ENCODE measurements around the gene PIK3AP1. TPM values are rescaled to one million over a fixed set of nuclear protein-coding genes. Genes with fewer than 3 reads are reported as not detected.
"Not testable (repeated sequence)": the region's sequence is repeated elsewhere in the genome, so short reads cannot be mapped to it uniquely, and the experiment has no call there.

PIK3AP1 gene
- polyA plus RNA-seq, 10 donors = 1.7 to 3.4 (median 2.7) TPM

DNA sequence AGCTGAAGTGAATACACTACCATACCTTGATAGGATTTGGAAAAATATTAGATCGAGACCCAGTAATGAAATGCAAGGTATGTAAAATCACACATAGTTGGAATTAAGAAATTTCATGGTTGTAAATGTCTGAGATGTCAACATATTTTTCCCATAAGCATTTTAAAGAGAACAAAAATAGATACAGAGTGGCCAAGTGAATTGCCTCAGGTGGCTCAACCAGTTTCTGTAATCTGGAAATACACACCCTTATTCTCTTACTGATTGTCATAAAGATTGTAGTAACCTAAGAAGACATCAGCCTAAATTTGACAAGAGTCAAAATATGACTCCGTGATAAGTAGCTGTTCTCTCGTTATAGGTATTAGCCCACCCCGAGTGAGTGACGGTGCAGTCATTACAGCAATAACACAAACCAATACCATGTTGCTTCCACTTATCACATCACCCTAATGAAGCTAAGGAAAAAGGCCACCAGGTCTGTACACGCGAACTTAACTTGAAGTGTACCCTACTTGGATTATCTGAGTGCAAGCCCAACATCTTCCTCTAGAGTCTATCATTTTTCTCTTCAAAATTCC is 23.4 kb downstream of the PIK3AP1 start:
- no peak for DNase-seq

DNA sequence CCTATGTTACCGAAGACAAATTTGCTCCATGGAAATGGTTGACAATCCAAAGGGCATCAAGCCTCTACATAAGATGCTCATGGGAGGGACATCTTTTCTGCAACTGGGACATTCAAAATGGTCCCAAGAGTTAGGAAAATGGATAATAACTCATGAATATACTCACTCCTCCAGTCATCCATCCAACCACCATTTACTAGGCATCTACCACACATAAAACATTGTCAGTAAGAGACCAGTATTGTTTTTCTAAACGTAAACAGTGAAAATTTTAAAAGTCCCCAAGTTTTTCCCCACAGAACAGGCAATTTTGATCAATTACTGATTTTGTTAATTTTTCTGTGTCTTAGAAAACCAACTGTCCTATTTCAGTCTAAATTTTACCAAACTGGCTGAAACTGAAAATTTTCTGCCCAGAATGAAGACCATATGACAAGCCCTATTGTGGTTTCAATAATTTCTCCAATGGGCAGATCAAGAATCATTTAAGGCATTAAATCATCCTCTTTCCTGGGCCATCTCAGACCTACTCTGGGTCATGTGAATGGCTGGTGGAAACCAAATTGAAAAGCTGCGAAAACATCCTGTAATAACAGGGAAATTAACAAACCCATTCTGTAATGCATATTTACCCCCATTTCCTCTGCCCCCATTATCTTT is 24.2 kb downstream of the PIK3AP1 start:
- DNase-seq = no peak

DNA sequence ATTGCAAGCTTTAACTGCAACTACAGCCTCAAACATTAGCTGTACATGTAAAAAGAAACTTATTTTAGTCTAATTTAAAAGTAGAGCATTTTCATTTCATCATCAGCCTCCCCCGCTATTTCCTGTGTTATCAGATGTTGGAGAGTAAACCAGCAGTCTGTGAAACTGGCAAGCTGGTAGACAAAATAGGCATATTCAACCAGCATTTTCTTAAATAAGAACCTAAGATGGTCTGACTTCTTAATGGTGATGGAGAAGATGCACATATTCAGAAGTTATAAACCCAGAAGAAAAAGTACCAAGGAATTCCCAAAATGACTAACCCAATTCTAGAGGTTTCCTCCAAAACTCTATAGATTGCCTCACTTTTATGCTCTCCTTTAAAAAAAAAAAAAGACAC is 24.9 kb downstream of the PIK3AP1 start:
- no peak for DNase-seq

DNA sequence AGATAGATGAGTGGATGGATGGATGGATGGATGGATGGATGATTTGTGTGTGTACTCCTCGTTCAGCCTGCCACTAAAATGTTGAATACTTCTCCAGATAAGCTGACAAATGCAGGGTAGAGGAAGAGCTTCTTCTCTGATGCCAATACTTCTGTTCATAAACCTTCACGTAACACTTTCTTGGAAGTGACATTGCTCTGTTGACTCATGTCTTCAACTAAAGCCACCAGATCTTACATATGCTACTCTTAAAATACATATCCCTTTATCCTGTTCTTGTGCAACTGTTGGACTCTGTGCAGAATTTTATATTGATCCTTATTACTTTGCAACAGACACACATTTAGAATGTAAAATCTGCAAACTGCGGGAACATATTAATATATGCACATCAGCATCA is 26.9 kb downstream of the PIK3AP1 start:
- no peak for DNase-seq

DNA sequence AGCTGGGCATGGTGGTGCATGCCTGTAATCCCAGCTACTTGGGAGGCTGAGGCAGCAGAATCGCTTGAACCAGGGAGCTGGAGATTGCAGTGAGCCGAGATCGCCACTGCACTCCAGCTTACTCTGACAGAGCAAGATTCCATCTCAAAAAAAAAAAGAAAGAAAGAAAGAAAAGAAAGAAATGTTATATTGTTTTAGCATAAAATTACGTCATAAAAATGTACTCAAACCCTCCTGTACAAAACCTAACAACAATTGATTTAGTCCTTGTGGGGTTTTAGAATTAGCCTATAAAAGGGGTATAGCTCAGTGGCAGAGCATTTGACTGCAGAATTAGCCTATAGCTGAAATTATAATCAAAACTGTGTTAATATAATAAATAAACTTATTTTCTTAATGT is 27.9 kb downstream of the PIK3AP1 start:
- no peak for DNase-seq

DNA sequence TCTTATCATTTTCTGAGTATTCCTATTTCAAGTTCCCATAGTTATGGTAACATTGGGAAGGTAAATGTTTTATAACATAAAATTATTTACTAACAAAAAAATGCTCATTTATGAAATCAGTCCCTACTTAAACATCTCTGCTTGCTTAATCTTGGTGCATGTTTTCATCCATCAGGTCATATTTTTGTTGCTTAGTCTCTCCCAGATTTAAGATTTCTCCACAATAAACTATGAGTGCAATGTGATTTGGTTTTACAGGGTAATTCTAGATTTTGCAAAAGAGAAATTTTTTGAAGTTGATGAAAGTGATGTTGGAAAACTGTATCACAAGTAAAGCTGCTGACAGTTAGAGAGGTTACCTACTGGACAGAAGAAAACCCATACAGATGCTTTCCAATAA is 28.6 kb downstream of the PIK3AP1 start:
- DNase-seq = no peak

DNA sequence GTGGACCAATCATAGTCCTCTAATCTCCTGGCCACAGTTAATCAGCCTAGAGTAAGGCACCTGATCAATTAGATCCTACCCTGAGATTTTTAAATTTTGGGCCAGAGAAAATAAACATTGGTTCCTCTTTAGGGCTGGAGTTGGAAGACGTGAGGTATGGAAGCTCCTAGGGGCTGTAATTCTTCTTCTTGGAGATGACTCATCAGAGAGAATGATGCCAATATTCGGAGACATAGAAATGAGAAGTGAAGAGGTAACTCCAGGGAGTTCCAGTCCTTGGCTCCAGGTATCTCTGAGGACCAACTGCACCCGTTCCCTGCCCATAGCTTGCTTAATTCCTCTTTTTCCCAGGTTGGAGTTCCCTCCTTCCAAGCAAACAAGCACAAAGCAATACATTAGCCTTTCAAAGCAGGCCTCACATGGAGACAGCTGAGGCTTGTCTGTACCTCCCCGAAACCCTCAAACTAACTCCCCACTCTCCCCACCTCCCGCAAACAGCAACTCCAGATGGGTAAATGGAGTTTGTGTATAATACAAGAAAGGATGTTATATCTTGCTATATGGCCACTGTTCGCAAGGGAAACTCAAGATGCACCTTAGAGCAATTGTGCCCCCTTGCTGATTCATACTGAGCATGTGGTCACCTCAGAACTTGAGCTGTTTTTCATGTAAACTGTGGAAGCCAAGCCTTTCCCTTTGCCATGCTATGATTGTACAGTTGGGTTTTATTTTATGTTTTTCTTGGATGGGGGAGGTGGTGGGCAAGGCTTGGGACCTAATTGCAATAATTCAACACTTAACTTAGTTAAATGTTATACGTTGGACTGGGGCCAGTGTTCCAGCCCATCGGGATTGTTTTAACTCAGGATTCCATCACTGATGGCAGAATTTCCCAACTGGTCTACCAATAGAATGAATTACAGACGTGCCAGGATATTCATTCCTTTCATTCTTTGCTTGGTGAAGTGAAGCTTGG is 29.3 kb downstream of the PIK3AP1 start:
- no peak for DNase-seq

DNA sequence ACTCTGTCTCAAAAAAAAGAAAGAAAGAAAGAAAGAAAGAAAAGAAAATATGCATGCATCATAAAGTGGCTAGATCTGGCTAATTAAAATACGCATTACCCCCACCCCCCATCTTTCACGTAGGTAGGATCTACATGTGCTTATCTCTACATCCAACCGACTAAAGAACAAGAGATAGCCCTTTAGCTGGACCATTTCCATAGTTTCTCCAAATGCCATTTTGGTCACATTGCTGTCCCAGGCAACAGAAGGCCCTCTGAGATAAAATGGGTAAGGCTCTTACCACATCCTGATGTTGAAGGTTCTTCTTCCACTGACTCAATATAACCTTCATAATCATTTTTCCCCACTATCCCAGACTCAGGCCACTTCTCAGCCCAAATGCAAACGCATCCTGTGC is 31.5 kb downstream of the PIK3AP1 start:
- DNase-seq = no peak

DNA sequence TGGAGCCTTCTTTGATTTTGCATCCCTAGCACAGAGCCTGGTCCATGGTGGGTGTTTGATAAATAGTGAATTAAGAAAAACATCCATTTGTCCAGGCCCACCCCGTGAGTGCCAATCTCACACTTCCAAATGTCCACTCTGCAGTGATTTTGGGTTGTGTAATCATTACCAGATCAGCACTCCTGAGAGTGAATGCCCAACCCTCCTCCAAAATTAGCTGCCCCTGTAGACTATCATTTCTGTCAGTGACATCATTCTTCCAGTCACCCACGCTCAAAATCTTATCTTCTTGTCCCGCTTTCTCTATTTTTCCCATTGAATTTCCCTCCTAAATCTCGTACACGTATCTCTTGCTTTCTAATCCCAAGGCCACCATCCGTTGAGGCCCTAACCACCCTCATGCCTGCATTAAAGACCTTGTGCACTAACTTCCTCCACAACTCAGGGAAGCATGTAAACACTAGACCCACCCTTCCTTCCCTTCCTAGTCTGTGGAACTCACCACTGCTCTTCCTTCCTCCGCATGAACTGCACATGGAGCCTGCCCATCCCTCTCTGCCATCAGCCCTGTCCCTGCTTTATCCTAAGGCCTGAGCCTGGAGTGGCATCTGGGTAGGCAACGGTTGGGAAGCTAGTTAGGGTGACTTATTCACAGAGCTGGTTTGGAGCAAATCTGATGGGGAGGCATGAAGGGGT is 32.8 kb downstream of the PIK3AP1 start:
- DNase-seq = no peak

DNA sequence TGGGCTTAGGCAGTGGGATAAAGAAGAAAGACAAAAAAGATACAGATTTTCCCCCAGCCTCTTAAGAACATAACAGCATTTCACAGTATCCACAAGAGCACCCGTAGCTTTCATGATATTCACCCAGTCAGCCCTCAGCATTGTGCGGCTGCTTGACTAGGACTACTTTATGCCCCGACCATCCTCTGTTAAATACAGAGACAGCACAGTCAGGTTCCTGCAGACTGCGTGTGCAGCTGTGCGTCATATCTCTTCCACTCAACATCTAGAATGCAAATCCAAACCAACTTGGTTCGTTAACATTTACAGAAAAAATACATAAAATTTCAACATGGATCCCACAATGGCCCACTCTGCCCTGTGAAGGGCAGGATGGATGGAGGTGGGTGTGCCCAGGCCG is 33.8 kb downstream of the PIK3AP1 start:
- DNase-seq = no peak

DNA sequence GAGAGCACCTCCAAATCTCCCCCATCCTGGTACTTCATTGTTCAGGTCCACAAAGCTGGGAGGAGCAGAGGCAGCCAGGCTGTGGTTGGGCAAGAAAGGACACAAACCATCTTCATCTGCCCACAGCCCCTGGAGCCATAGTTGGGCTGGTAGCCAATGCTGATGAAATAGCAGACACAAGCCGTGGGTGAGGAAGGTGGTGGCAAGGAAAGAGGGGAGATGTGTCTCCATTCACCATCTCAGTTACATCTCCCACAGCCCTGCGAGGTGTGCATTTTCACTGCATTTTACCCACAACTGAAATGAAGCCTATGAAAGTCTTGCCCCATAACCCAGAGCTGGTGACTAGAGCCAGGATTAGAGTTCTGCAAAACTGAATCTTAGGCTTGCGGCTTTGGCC is 35.0 kb downstream of the PIK3AP1 start:
- DNase-seq = no peak

DNA sequence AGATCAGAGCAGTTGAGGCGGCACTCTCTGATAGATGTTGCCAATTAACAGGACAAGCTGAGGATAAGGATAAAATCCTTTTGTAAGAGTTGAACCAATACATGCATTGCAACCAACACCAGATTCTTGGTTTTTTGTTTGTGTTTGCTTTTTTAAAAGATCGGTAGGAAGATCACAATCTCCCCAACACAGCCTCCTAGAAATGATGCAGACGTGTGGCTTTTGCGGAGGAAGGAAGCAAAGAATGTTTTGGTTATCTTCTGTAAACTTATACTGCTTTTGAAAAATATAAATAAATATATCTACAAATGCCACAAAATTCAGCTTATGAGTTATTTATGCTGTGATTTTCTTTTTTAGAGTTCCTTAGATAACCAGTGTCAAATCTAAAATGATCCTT is 35.5 kb downstream of the PIK3AP1 start:
- DNase-seq = no peak

DNA sequence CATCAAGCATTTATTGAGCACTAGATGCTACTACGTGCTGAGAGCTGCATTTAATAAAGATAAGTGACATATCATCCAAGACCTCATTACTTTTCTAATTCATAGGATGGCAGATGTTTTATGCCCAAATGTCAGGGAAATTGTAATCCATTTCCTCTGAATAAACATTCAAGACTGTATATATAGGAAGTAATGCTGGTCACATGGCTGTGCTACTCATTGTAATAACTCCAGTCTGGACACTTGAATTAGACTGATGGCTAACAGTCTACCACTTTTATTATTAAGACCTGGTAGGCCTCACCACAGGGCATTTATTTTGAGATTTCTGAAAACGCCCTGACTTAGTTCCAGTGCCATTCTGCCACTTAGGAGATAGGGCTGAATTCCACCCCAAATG is 36.6 kb downstream of the PIK3AP1 start:
- DNase-seq = no peak

DNA sequence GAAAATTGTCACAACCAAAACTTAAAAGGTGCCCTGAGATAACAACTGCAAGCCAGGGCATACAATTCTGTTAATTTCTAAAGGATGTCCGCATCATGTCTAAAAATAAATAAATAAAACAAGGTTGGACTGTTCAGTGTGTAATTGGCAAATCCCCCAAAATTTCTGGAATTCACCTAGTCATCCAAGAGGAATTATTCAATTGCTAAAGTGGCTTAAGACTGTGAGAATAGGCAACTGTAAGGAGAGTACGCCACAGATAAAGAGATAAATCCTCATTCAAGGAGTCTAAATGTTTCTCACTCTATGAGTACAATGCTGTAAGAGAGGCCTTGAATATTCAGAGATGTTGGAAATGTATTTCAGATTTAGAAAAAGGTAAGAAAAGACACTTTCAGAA is 37.2 kb downstream of the PIK3AP1 start:
- DNase-seq = peak in 1 of 3 donors; percentile 27

DNA sequence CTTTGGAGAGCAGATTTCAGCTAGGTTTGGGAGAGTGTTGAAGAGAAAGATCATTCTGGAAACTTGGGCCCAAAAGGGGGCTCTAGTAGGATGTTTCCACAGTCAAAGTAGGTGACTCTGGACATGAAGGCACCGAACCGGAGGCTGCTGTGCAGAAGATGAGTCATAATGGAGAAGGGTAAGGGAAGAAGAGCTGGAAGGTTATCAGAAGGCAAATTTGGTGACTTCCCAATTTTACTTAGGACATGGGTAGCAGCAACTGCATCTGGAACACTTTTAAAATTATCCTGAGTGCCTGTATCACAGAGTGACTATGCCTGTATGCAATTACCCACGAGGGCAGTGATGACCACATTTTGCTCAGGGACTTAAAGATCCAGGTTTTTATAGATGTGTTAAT is 38.8 kb downstream of the PIK3AP1 start:
- DNase-seq = no peak

DNA sequence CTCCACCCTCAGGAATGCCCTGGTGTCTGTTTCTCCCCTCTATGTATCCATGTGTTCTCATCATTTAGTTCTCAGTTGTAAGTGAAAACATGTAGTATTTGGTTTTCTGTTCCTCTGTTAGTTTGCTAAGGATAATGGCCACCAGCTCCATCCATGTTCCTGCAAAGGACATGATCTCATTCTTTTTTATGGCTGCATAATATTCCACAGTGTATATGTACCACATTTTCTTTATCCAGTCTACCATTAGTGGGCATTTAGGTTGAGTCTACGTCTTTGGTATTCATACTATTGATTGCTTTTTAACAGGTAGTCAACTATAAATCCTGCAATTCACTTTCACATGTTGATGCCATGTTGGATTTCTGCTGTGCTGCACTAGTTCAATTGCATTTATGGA is 39.9 kb downstream of the PIK3AP1 start:
- not testable (repeated sequence) for DNase-seq

DNA sequence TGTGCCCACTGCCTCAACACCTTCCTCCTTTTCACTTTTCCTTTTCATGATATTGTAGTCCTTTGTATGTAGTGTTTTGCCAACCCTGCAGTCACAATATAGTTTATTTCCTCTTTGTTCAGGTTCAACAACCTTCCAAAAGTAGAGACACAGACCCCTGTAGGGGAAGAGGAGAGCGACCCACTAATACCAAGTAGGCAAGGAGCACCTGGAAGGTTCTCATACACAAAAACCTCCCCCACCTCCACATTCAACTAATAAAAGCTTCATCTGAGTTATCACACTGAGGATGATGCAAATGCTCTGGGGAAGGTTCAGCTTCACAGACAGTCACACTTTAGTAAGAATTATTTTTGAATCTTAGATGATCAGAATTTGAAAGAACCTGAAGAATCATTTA is 41.6 kb downstream of the PIK3AP1 start:
- DNase-seq = no peak

DNA sequence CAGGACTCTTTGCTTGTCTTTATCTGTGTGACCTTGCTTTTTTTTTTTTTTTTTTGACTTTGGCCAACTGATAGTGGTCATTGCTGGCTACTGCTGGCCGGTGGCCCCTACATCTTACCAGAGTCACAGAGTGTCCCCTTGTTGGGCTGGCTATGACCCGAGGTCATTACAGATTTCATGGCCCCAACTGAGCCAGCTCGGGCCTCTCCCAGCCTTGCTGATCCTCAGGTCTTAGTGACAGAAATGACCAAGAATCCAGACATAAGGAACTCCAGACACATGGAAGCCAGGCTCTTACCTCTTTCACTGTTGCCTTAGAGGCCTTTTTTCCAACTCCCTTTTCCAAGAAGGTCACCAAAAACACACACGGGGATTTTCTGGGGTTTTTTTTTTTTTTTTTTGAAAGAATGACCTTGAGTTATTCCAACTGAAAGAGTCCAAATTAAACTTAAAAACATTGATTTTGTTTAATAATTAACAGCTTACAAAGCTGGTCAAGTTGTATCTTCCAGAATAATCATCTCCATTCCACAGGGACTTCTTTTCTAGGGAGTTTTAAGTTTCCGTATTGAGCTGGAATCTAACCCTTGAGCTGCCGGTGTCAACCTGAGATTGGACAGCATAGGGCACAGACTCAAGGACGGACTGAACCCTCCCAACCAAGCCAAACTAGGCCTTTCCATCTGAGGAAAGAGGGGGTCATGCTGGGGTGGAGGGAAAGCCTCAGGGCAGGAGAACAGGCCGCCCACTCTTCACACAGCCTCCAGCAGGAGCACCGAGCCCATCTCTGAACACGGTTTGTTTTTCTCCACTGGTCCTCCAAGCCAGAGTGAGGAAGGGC is 43.8 kb downstream of the PIK3AP1 start:
- no peak for DNase-seq

DNA sequence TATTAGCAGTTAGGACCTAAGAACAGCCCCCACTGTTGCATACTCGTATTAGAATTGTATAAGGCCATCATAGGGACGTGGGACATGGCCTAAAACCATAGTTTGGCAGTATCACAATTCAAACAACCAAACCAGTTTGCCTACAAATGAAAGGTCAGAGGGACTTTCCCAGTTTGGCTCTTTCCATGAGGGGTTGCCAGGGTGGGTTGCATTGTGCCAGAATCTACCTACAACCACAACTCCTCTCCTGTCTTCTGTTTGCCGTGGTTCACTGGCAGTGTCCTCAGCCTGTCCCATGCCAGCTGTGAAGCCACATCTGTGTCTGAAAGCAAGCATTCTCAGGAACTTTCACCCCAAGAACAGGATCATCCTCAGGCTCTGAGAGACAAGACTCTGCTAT is 44.5 kb downstream of the PIK3AP1 start:
- DNase-seq = no peak

DNA sequence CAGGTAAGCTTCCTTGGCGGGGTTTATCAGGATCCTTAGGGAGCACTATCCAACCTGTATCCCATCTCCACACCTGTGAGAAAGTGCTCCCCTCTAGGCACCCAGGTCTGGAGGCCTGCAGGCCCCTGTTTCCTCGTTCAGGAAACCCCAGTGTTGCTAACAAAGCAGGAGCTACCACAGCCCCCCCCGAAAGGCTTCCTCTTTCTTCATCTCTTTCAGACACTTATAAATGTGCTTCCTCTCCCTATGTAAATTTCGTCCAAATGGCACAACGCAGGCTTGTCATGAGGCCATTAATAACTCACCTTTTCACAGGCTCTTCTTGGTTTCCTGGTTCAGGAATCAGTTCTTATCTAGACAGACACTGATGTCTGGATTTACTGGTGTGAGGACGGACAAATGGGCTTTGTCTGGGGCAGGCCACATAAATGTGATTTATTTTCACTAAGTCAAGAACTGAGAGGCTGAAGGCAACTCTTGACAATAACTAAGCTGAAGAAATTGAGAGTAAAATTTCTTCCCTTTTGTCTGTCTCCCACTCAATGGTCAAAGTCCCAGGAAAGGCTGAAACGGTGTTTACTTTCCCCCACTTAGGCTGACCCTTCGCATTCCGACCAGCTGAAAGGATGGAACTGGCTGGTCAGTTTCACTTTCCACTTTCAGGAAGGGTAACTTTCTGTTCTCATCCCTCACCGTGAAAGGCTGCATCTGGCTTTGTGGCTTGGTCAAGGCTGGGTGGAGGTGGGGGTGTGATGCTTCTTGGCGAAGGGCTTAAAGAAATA is 46.8 kb downstream of the PIK3AP1 start:
- peak in 2 of 3 donors; percentile 16 to 31 for DNase-seq
